ENCODE data around the gene OAS1.
"Not testable (repeated sequence)": the region's sequence is repeated elsewhere in the genome, so short reads cannot be mapped to it uniquely, and the experiment has no call there.

OAS1 gene

GRCh38 chr12:112957125-112957524 is 50.4 kb downstream of the OAS1 start:
- not testable (repeated sequence) for H3K9me3 ChIP-seq (ENCODE audit: low read length); H3K9ac ChIP-seq (ENCODE audit: low read length); H3K4me3 ChIP-seq (ENCODE audit: low read depth in 1 of 2, low read length in 2 of 2); H3K27me3 ChIP-seq (ENCODE audit: control insufficient read depth in 1 of 2, insufficient read depth in 2 of 2, low read length in 2 of 2); H3K36me3 ChIP-seq (ENCODE audit: insufficient read depth, low read length); H3K4me1 ChIP-seq (ENCODE audit: insufficient read depth, low read length); H3K27ac ChIP-seq (ENCODE audit: low read depth, low read length)

GRCh38 chr12:112961074-112961473 is 54.3 kb downstream of the OAS1 start:
- H3K4me3 ChIP-seq (ENCODE audit: low read depth in 1 of 2, low read length in 2 of 2) = no peak overlapping the region
- H3K36me3 ChIP-seq (ENCODE audit: insufficient read depth, low read length) = peaks cover 11% of the 10 kb centered on the region
- no peaks in the 10 kb centered on the region for H3K4me1 ChIP-seq (ENCODE audit: insufficient read depth, low read length)
- no peak overlapping the region for H3K9ac ChIP-seq (ENCODE audit: low read length)
- H3K9me3 ChIP-seq (ENCODE audit: low read length) = no peaks in the 10 kb centered on the region
- H3K27ac ChIP-seq (ENCODE audit: low read depth, low read length) = no peak overlapping the region
- no peaks in the 10 kb centered on the region for H3K27me3 ChIP-seq (ENCODE audit: control insufficient read depth in 1 of 2, insufficient read depth in 2 of 2, low read length in 2 of 2)

- no peaks in the 10 kb centered on the region for H3K9me3 ChIP-seq (ENCODE audit: low read length)
- no peak overlapping the region for H3K9ac ChIP-seq (ENCODE audit: low read length)
- H3K36me3 ChIP-seq (ENCODE audit: insufficient read depth, low read length) = peaks cover 11% of the 10 kb centered on the region
- no peak overlapping the region for H3K27ac ChIP-seq (ENCODE audit: low read depth, low read length)
- no peaks in the 10 kb centered on the region for H3K27me3 ChIP-seq (ENCODE audit: control insufficient read depth in 1 of 2, insufficient read depth in 2 of 2, low read length in 2 of 2)
- no peak overlapping the region for H3K4me3 ChIP-seq (ENCODE audit: low read depth in 1 of 2, low read length in 2 of 2)
- H3K4me1 ChIP-seq (ENCODE audit: insufficient read depth, low read length) = no peaks in the 10 kb centered on the region
Observed at GRCh38 chr12:112961536-112961935, 54.8 kb downstream of the OAS1 start.

- H3K9ac ChIP-seq (ENCODE audit: low read length) = no peak overlapping the region
- peaks cover 14% of the 10 kb centered on the region for H3K36me3 ChIP-seq (ENCODE audit: insufficient read depth, low read length)
- no peak overlapping the region for H3K4me3 ChIP-seq (ENCODE audit: low read depth in 1 of 2, low read length in 2 of 2)
- H3K9me3 ChIP-seq (ENCODE audit: low read length) = no peaks in the 10 kb centered on the region
- H3K27ac ChIP-seq (ENCODE audit: low read depth, low read length) = no peak overlapping the region
- no peaks in the 10 kb centered on the region for H3K27me3 ChIP-seq (ENCODE audit: control insufficient read depth in 1 of 2, insufficient read depth in 2 of 2, low read length in 2 of 2)
- H3K4me1 ChIP-seq (ENCODE audit: insufficient read depth, low read length) = no peaks in the 10 kb centered on the region
Observed at GRCh38 chr12:112962561-112962960, 55.8 kb downstream of the OAS1 start.

- no peak overlapping the region for H3K9ac ChIP-seq (ENCODE audit: low read length)
- no peak overlapping the region for H3K4me3 ChIP-seq (ENCODE audit: low read depth in 1 of 2, low read length in 2 of 2)
- no peaks in the 10 kb centered on the region for H3K4me1 ChIP-seq (ENCODE audit: insufficient read depth, low read length)
- H3K36me3 ChIP-seq (ENCODE audit: insufficient read depth, low read length) = peaks cover 14% of the 10 kb centered on the region
- H3K9me3 ChIP-seq (ENCODE audit: low read length) = no peaks in the 10 kb centered on the region
- H3K27ac ChIP-seq (ENCODE audit: low read depth, low read length) = no peak overlapping the region
- H3K27me3 ChIP-seq (ENCODE audit: control insufficient read depth in 1 of 2, insufficient read depth in 2 of 2, low read length in 2 of 2) = no peaks in the 10 kb centered on the region
Observed at GRCh38 chr12:112963227-112963861, 56.6 kb downstream of the OAS1 start.

GRCh38 chr12:112964067-112964670 is 57.4 kb downstream of the OAS1 start:
- no peaks in the 10 kb centered on the region for H3K27me3 ChIP-seq (ENCODE audit: control insufficient read depth in 1 of 2, insufficient read depth in 2 of 2, low read length in 2 of 2)
- H3K4me1 ChIP-seq (ENCODE audit: insufficient read depth, low read length) = no peaks in the 10 kb centered on the region
- H3K4me3 ChIP-seq (ENCODE audit: low read depth in 1 of 2, low read length in 2 of 2) = no peak overlapping the region
- no peaks in the 10 kb centered on the region for H3K9me3 ChIP-seq (ENCODE audit: low read length)
- H3K27ac ChIP-seq (ENCODE audit: low read depth, low read length) = no peak overlapping the region
- no peak overlapping the region for H3K9ac ChIP-seq (ENCODE audit: low read length)
- H3K36me3 ChIP-seq (ENCODE audit: insufficient read depth, low read length) = peaks cover 14% of the 10 kb centered on the region

- H3K27ac ChIP-seq (ENCODE audit: low read depth, low read length) = no peak overlapping the region
- H3K4me1 ChIP-seq (ENCODE audit: insufficient read depth, low read length) = no peaks in the 10 kb centered on the region
- H3K27me3 ChIP-seq (ENCODE audit: control insufficient read depth in 1 of 2, insufficient read depth in 2 of 2, low read length in 2 of 2) = no peaks in the 10 kb centered on the region
- H3K9me3 ChIP-seq (ENCODE audit: low read length) = no peaks in the 10 kb centered on the region
- H3K4me3 ChIP-seq (ENCODE audit: low read depth in 1 of 2, low read length in 2 of 2) = no peak overlapping the region
- peaks cover 14% of the 10 kb centered on the region for H3K36me3 ChIP-seq (ENCODE audit: insufficient read depth, low read length)
- no peak overlapping the region for H3K9ac ChIP-seq (ENCODE audit: low read length)
Observed at GRCh38 chr12:112964915-112965314, 58.2 kb downstream of the OAS1 start.

GRCh38 chr12:112965643-112966042 is 58.9 kb downstream of the OAS1 start:
- H3K36me3 ChIP-seq (ENCODE audit: insufficient read depth, low read length) = peaks cover 14% of the 10 kb centered on the region
- no peaks in the 10 kb centered on the region for H3K27me3 ChIP-seq (ENCODE audit: control insufficient read depth in 1 of 2, insufficient read depth in 2 of 2, low read length in 2 of 2)
- no peaks in the 10 kb centered on the region for H3K4me1 ChIP-seq (ENCODE audit: insufficient read depth, low read length)
- no peak overlapping the region for H3K4me3 ChIP-seq (ENCODE audit: low read depth in 1 of 2, low read length in 2 of 2)
- no peak overlapping the region for H3K27ac ChIP-seq (ENCODE audit: low read depth, low read length)
- H3K9ac ChIP-seq (ENCODE audit: low read length) = no peak overlapping the region
- H3K9me3 ChIP-seq (ENCODE audit: low read length) = no peaks in the 10 kb centered on the region

GRCh38 chr12:112967306-112967705 is 60.5 kb downstream of the OAS1 start:
- Histone ChIP-seq H3K9me3 (ENCODE audit: low read length) (no peaks in the 10 kb centered on the region), H3K4me1 (ENCODE audit: insufficient read depth, low read length) (no peaks in the 10 kb centered on the region), H3K27me3 (ENCODE audit: control insufficient read depth in 1 of 2, insufficient read depth in 2 of 2, low read length in 2 of 2) (no peaks in the 10 kb centered on the region), H3K27ac (ENCODE audit: low read depth, low read length) (no peak overlapping the region), H3K36me3 (ENCODE audit: insufficient read depth, low read length) (peaks cover 14% of the 10 kb centered on the region), H3K4me3 (ENCODE audit: low read depth in 1 of 2, low read length in 2 of 2) (no peak overlapping the region), H3K9ac (ENCODE audit: low read length) (no peak overlapping the region)

GRCh38 chr12:112967858-112968257 is 61.1 kb downstream of the OAS1 start:
- Histone ChIP-seq H3K27me3 (ENCODE audit: control insufficient read depth in 1 of 2, insufficient read depth in 2 of 2, low read length in 2 of 2) (no peaks in the 10 kb centered on the region), H3K36me3 (ENCODE audit: insufficient read depth, low read length) (peaks cover 12% of the 10 kb centered on the region), H3K9me3 (ENCODE audit: low read length) (no peaks in the 10 kb centered on the region), H3K9ac (ENCODE audit: low read length) (no peak overlapping the region), H3K4me3 (ENCODE audit: low read depth in 1 of 2, low read length in 2 of 2) (no peak overlapping the region), H3K27ac (ENCODE audit: low read depth, low read length) (no peak overlapping the region), H3K4me1 (ENCODE audit: insufficient read depth, low read length) (no peaks in the 10 kb centered on the region)

Measured in muscle layer of colon (tissue), 2 donors.